HG02759 (cell line): ENCODE data around the gene NUBPL.
"Not testable (repeated sequence)": the region's sequence is repeated elsewhere in the genome, so short reads cannot be mapped to it uniquely, and the experiment has no call there.

ENCODE experiments used
- ATAC-seq: cut with Tn5 transposase; IDR thresholded peaks from one replicate; pipeline ENCODE4 v1.9.1; 2021; ENCODE audit warnings: mild to moderate bottlenecking, moderate library complexity; ENCODE audit not compliant: unreplicated experiment

The NUBPL gene

DNA sequence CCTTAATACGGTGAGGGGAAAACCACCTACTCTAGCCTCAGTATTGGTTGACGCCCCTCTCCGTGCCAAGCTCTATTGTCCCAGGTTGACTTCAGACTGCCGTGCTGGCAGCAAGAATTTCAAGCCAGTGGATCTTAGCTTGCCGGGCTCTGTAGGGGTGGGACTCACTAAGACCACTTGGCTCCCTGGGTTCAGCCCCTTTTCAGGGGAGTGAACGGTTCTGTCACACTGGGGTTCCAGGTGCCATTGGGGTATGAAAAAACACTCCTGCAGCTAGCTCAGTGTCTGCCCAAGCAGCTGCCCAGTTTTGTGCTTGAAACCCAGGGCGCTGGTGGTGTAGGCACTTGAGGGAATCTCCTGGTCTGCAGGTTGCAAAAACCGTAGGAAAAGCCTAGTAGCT, 107.1 kb downstream of the NUBPL start:
- ATAC-seq = no peak

DNA sequence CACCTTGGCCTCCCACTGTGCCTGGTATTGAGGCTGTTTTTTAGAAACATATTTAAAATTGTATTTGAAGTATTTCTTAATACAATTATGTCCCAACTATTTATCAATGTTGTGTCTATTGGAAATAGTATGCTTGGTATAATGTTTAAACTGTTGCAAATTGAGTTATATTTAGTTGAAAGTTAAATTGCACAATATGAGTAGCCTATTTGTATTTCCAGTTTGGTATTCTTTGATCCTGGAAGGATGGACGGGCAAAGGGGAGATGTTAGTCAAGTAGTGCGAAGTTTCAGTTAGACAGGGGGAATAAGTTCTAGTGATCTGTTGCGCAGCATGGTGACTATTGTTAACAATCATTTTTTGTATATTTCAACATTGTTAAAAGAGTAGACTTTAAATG, 111.5 kb downstream of the NUBPL start:
- no peak for ATAC-seq

DNA sequence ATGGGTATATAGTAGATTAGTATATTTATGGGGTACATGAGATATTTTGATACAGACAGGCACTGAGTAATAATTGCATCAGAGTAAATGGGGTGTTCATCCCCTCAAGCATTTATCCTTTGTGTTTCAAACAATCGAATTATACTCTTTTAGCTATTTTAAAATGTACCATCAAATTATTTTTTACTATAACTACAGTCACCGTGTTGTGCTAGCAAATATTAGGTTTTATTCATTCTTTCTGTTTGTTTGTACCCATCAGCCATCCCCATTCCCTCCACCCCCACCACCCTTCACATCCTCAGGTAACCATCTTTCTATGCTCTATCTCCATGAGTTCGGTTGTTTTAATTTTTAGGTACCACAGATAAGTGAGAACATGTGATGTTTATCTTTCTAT, 115.8 kb downstream of the NUBPL start:
- ATAC-seq = no peak

DNA sequence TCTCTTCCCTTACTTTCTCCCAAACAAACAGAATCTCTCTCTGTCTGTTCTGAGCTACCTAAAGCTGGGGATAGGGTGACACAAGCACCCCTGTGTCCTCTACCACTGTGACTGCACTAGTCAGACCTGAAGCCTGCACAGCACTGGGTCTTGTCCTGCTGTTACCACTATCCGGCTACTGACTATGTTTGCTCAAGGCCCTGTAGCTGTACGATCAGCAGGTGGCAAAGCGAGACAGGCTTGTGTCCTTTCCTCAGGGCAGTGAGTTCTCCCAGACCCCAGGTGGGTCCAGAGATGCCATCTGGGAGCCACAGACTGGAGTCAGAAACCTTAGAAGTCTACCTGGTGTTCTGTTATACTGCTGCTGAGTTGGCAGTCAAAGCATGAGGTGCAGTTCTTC, 116.4 kb downstream of the NUBPL start:
- ATAC-seq = no peak

DNA sequence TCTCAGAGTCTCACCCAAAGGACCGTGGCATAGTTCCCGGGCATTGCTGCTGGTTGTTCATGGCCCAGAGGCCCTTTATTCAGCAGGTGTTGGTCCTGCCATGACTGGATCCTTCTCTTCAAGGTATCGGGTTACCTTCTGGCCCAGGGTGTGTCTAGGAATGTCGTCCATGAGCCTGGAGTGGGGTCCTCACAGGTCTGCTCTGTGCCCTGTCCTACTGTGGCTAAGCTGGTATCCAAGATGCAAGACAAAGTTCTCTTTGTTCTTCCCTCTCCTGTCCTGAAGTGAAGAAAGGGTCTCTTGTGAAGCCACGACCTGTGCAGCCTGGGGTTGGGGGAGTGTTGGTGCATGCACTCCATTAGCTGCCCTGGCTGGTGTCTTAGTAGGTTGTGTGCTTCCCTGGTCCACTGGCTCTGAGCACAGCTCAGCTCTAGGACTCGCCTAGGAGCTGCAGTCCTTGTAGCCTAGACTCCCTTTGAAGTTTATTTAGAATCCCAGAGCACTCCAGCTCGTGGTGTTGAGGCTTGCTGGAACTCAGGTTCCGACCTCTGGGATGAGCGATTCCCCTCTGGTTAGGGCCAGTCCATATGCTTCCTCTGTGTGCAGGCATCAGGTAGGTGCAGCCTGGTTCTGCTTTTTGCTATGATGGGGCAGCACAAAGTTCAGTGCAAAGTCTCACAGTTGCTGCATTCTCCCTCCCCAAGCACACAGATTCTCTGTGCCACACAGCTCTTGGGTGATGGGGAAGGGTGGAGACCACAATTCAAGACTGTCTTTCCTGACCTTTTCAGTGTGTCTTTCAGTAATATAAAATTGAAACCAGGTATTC, 117.4 kb downstream of the NUBPL start:
- no peak for ATAC-seq

DNA sequence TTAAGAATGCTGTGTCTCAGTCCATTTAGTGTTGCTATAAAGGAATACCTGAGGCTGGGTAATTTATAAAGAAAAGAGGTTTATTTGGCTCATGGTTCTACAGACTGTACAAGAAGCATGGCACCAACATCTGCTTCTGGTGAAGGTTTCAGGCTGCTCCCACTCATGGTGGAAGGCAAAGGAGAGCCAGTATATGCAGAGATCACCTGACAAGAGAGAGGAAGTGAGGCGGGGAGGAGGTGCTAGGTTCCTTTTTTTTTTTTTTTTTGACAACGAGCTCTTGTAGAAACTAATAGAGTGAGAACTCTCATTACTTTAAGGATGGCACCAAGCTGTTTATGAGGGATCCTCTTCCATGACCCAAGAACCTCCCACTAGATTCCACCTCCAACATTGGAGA, 121.6 kb downstream of the NUBPL start:
- no peak for ATAC-seq

DNA sequence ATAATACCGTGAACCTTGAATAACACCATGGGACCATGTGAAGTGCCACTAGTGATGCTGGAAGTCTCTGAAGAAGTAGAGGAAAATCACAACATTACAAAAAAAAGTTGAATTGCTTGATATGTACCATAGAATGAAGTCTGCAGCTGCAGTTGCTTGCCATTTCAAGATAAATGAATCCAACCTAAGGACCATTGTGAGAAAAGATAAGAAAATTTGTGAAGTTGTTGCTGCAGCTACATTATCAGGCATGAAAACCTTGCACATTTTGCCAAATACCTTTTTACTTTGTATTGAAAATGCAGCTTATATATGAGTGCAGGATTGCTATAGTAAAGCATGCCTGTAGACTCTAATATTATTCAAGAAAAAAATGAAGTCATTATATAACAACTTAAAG, 126.5 kb downstream of the NUBPL start:
- ATAC-seq = no peak

DNA sequence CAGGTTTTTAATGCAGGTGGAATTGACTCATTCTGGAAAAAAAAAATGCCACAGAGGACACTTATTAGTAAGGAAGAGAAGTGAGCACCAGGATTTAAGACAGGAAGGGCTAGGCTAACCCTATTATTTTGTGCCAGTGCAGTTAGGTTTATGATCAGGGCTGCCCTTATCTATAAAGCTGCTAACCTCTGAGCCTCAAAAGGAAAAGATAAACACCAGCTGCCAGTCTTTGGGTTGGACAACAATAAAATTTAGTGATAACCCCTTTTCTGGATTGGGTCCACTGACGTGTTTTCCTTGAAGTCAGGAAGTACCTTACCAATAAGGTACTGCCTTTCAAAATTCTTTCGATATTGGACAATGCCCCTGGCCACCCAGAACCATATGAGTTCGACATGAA, 128.9 kb downstream of the NUBPL start:
- no peak for ATAC-seq

DNA sequence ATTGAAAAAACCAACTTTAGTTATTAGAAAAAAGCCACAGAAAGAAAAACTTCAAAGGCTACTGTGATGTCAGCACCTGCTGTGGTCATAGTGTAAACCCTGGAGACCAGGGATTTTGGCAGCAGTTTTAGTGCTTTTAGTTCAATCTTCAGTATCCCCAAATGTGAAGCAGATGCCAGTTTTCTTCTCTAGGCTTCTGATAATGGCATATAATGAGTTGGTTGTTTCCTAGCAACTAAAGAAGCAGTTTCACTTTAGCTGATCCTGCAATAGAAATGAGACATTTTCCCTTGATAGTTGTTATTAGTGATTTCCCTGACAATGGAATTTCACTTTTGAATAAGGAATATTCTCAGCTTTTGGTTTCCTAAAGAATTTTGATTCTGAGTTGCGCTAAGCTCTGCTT, 131.2 kb downstream of the NUBPL start:
- no peak for ATAC-seq

DNA sequence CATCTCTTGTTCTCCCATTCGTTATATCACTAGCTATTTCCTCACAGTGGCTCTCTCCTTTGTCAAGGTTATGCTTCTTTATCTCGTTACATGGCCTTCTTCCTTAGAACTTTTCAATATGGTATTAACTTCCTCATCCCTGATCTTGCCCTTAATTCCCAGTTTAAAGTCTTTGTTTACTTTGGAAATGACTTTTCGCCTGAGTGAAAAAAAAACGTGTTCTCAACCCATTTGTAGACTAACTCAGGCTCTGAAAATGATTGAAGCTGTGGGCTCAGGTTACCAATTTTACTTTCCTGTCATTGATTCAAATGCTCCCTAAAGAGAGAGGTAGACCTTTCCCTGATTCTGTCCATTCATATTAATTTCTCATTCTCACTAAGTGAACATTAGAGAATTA, 135.2 kb downstream of the NUBPL start:
- ATAC-seq = no peak

DNA sequence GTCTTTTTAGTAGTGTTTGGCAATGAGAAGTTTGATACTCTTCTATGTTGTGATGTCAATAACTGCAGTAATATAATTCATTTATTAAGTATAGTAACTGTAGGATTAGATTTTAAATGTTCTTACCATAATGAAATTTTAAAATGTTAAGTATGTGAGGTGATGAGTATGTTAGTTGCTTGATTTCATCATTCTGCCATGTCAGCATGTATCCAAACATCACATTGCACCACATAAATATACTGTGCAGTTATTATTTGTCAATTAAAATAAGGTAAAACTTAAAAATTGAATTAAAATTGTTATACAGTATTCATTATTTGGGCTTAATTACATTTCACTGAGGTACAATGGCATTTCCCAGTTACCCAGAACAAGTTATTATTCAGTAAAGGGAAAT, 138.6 kb downstream of the NUBPL start:
- ATAC-seq = no peak

DNA sequence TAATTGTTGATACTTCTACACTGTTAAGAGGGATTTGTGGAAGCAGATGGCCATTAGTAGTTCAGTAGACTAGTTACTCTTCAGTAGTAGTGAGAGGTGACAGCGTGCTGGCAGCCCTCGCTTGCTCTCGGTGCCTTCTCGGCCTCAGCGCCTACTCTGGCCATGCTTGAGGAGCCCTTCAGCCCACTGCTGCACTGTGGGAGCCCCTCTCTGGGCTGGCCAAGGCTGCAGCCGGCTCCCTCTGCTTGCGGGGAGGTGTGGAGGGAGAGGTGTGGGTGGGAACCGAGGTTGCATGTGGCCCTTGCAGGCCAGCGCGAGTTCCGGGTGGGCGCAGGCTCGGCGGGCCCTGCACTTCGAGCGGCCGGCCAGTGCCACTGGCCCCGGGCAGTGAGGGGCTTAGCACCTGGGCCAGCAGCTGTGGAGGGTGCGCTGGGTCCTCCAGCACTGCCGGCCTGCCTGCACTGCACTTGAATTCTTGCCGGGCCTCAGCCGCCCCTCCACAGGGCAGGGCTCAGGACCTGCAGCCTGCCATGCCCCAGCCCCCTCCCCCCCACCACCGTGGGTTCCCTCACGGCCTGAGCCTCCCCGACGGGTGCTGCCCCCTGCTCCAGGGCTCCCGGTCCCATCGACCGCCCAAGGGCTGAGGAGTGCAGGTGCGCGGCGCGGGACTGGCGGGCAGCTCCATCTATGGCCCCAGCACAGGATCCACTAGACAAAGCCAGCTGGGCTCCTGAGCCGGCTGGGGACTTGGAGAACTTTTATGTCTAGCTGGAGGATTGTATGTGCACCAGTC, 139.3 kb downstream of the NUBPL start:
- no peak for ATAC-seq

DNA sequence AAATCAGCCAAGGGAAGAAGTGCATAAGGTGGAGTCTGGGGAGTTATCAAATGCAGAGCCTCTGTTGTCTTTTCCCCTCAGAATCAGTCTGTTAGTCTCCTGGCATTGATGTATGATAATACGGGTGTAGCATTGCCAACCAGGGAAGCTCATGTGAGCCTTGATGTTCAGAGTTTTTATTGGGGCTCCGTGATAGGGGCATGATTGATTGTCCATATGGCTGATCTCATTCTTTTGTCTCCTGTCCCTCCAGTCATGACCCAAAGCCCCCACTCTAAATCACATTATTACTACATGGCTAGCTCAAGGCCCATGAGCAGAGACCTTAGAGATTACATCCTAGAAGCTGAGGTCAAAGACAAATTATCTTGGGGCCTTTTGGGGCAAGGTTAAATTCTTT, 140.9 kb downstream of the NUBPL start:
- ATAC-seq = no peak

DNA sequence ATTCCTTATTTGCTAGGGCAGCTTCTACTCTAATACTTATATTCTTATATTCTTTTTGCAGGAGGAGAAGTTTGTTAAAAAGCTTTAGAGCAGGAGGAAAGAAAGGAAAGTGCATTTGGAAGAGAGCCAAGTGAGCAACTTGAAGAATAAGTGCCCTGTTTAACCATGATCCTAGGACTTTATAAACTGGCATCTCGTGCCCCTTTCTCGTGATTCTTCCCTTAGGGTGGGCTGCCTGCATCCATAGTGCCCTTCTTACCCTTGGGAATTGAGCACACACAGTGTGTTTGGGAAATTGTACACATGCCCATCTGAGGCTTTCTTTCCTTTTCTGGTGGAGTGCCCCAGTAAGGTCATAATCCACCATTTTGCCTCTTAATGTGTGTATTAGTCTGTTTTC, 141.9 kb downstream of the NUBPL start:
- ATAC-seq = no peak

DNA sequence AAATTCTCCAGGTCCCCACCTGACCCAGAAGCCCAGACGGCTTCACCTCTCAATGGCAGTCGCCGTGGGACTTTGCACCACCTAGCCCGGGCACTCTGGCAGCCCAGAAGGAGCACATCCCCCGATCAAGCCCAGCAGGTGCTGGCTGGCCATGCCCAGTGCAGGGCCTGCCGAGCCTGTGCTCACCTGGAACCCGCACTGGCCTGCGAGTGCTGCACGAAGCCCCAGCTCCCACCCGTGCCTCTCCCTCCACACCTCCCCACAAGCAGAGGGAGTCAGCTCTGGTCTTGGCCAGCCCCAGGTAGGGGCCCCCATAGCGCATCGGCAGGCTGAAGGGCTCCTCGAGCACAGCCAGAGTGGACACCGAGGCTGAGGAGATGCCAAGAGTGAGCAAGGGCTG, 144.5 kb downstream of the NUBPL start:
- no peak for ATAC-seq

DNA sequence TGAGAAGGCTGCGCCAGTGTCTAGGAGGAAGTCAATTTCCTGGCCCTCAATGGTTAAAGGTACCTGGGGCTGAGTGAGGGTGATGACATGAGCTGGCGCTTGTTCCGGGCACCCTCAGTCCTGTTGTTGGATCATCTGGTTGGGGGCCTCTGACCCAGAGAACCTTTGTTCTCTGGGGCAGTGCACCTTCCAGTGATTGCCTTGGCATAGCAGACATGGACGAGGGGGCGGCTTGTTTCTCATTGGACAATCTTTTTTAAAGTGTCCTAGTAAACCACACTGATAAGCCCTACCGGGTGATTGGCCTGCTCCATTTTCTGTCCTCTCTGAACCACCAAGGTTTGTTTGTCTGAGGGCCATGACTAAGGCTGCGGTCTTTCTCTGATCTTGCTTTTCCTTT, 147.5 kb downstream of the NUBPL start:
- not testable (repeated sequence) for ATAC-seq

DNA sequence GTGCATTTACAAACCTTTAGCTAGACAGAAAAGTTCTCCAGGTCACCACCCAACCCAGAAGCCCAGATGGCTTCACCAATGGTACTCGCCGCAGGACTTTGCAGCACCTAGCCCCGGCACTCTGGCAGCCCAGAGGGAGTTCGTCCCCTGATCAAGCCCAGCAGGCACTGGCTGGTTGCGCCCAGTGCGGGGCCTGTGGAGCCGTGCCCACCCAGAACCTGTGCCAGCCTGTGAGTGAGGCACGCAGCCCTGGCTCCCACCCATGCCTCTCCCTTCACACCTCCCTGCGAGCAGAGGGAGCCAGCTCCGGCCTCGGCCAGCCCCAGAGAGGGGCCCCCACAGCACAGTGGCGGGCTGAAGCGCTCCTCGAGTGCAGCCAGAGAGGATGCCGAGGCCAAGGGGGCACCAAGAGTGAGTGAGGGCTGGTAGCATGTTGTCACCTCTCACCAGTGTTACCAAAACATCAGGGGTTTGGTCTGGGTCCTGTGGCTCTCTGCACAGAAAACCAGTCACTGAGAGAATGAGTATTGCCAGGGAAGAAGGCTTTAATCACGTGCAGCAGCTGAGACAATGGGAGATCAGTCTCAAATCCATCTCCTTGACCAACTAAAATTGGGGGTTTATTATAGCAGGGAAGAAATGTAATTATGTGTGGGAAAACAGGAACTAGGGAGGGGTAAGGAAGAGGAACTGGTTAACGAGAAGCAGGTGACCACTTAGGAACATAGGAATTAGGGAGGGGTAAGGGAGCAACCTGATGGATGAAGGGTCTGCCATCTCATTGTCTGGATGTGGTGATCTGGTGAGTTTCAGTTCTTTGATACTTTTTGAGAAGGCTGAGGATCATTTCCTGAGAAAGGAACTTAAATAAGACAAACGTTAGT, 151.3 kb downstream of the NUBPL start:
- ATAC-seq = no peak

DNA sequence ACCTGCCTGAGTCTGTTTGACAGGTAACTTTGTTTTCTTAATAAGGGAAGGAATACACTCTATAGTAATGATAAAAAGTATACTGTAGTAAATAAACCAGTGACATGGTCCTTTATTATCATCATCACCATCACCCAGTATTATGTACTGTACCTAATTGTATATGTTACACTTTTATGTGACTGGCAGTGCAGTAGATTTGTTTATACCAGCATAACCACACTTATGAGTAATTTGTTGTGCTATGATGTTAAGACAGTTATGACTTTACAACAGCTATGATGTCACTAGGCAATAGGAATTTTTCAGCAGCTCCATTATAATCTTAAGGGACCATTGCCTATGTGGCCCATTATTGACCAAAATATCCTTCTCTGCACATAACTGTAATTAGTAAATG, 155.0 kb downstream of the NUBPL start:
- no peak for ATAC-seq

DNA sequence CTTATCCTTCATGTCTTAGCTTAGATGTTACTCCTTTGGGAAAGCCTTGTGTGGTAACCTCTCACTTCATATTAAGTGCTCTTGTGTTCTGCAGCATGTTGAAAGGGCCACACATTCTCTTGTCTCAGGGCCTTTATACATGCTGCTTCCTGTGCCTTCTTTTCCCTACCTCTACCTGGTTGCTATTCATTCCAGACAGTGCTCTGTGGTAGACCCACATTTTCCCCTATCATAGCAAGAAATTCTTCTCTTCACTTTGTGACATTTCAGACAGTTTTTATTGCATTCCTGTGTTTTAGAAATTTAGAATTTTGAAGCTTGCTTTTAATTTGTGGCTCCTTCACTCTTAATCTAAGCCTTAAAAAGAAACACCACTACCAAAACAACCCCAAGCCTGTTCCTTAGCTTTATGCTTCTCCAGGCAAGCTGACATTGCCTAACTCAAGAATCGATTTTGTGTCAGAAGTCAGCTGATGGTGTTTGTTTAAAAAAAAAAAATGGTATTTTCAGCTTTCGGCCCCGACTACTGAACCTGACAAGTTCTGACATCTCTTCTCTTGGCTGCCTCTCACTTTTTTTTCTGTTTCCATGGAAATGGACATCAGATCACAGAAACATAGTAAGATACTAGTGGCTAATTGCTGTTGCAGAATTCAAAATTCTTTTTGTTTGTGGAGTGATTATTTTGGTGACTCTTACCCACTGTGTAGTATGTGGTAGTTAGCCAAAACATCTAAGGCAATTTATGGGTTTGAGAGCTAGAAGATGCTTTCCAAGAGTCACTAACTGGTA, 156.3 kb downstream of the NUBPL start:
- no peak for ATAC-seq

DNA sequence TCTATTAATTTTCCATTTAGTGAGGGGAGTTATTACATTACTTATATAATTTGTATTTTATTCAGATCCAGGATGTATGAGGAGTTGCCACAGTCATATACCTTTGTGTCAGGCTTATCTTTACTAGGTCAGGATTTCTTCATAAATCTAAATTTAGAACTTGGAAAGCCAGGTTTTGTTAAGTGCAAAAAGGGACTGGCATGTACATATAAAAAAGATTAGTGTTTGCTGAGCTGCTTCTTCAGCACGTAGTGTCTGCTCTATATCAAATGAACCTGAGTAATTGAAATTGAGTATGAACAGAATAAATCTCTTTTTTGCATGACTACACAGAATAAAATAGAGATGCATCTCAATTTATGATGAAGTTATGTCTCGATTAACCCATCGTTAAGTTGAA, 157.4 kb downstream of the NUBPL start:
- ATAC-seq = no peak

DNA sequence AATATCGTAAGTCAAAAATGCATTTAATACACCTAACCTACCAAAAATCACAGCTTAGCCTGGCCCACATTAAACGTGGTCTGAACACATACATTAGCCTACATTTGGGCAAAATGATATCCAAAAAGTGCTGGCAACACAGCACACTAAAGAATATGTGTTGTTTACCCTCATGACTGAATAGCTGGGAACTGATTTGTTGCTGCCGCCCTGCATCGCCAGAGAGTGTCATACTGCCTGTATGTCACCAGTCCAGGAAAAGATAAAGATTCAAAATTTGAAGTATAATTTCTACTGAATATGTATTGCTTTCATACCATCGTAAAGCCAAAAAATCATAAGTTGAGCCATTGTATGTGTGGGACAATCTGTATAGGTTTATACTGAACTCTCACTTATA, 157.8 kb downstream of the NUBPL start:
- ATAC-seq = no peak
